GM18951 (cell line): ENCODE data around the gene SLC22A6.

Experiments used
- POLR2A ChIP-seq: IDR thresholded peaks from 4 replicates; pipeline ENCODE4 v1.6.1; 2011; ENCODE audit warnings: mild to moderate bottlenecking; ENCODE audit not compliant: insufficient read length, insufficient read depth; ENCODE audit errors: extremely low read depth
- in situ Hi-C: fragments of 300-500 bp; cut with MboI; formaldehyde crosslinking; loops from one replicate; pipeline ENCODE4 v1.12.0; 2022; ENCODE audit warnings: low sequenced_read_pairs, mixed read lengths, inconsistent platforms; ENCODE audit not compliant: unreplicated experiment

SLC22A6 gene

DNA sequence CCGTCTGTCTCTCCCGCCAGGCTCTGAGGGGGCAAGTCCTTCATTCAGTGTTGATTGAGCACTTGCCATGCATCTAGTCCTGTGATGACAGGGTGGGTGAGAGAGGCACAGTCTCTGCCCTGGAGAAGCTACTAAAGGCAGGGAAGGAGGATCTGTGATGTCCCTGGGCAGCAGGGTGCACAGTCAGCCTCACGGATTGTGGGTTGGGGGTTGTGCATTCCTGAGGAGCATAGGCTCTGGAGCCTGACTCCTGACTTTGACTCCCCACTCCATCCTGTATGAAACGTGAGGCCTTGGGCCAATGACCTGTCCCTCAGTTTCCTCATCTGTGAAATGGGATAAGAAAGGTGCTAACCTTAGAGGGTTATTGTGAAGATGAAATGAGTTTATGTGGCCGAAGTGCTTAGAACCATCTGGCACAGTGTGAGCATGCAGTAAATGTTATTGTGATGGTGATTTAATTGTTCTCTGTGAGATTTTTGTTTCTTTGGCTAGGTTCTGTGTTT, 26.2 kb upstream of the SLC22A6 start:
- in situ Hi-C loops = no loop called here
- TF ChIP-seq POLR2A = no peak

- in situ Hi-C loops = no loop called here
- no peak for TF ChIP-seq POLR2A
Measured at GRCh38 chr11:63007920-63008319, 23.2 kb upstream of the SLC22A6 start.

DNA sequence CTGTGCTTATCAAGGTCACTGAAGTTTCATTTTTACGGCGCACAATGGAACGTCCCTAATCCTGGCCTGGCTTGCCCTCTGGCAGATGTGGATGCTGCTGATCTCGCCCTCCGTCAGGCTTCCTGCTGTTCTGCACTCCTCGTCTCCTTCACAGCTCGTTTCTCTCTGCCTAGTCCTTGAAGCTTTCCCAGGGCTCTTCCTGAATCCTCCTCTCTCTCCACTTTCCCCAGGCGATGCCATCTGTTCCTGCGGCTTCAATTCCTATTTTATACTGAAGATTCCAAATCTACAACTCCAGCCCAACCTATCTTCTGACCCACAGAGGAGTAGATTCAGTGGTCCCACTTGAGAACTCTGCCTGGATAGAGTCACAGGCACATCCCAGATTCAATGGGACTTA, 16.7 kb upstream of the SLC22A6 start:
- in situ Hi-C loops = no loop called here
- TF ChIP-seq POLR2A = no peak

DNA sequence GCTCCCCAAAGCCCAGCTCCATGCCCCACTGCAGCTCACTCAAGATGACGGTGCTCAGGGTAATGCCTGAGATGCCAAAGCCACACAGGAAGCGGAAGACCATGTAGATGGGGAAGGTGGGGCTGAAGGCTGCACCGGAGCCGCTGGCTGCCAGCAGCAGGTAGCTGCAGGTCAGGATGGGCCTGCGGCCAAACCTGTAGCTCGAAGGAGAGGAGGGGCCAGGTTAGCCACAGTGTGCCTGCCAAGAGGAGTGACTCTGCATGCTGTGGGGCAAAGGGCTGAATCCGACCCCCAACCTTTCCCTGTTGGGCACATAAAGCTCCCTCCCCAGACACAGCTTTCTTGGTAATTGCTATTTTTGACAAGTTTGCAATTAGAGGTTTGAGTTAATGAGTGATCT, 14.9 kb upstream of the SLC22A6 start:
- no peak for TF ChIP-seq POLR2A
- in situ Hi-C loops = no loop called here

DNA sequence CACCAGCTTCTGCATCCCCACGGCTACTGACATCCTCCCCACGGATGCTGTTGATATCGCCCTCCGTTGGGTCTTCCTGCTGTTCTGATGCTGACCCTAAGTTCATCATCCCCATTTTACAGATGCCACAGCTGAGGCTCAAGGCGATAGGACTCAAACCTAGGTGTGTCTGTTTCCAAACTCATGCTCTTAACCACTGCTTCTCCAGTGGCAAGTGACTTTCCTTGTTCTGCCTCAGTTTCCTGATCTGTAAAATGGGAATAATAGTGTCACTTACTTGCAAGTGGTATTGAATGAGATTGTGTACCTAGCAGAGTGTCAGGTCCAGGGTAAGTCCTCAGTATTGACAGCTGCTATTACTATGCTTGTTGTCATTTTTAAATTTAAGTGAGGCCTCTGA, 14.4 kb upstream of the SLC22A6 start:
- TF ChIP-seq POLR2A = no peak
- in situ Hi-C loops = no loop called here

GRCh38 chr11:62996271-62996670, 11.5 kb upstream of the SLC22A6 start:
- no peak for TF ChIP-seq POLR2A
- in situ Hi-C loops = no loop called here

DNA sequence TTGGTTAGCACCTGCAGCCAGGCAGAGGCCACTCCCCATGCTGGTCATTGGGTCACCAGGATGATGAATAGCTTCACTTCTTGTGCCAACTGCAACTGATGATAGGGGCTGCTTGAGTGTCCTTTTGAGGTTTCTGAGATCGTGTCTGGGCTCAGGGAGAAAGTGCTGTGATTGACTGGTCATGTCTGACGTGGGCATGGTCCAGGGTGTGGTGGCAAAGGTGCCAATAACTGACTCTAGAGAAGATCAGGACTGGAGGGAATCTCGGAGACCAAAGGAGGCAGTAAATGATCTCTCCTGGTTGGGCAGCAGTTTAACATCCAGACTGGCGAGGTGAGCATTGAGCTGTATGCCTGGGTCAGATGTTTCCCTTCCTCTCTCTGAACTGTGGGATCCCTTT, 10.0 kb upstream of the SLC22A6 start:
- TF ChIP-seq POLR2A = no peak
- in situ Hi-C loops = no loop called here

GRCh38 chr11:62988276-62988675, 3.5 kb upstream of the SLC22A6 start:
- TF ChIP-seq POLR2A = no peak
- in situ Hi-C loops = no loop called here

DNA sequence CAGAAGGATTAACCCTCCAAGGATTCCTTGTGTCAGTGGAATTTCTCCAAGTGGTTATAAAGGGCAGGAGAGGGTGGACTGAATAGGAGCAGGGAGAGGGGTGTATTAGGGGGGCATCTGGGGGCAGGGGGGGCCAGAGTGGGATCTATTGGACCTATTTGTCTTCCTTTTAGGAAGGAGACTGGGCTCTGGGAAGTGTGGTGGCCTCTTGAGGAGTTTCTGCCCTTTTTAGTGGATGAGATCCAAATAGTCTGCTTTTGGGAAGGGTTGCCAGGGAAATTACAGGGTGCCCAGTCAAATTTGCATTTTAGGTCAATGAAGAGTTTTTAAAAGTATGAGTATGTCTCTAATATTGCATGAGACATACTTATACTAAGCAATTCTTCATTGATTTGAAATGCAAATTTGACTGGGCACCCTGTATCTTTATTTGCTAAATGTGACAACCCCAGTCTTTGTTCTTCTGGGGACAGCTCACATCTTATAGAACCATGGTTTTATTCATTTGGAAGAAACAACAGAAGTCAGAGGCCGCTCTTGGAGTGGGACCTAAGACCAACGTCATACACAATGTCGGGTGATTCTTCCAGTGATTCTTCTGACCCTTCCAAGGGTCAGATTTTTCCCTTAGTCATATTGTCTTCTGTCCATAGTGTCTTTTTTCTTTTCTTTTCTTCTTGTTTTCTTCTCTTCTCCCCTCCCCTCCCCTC, 429 bp upstream of the SLC22A6 start:
- in situ Hi-C loops = no loop called here
- no peak for TF ChIP-seq POLR2A

DNA sequence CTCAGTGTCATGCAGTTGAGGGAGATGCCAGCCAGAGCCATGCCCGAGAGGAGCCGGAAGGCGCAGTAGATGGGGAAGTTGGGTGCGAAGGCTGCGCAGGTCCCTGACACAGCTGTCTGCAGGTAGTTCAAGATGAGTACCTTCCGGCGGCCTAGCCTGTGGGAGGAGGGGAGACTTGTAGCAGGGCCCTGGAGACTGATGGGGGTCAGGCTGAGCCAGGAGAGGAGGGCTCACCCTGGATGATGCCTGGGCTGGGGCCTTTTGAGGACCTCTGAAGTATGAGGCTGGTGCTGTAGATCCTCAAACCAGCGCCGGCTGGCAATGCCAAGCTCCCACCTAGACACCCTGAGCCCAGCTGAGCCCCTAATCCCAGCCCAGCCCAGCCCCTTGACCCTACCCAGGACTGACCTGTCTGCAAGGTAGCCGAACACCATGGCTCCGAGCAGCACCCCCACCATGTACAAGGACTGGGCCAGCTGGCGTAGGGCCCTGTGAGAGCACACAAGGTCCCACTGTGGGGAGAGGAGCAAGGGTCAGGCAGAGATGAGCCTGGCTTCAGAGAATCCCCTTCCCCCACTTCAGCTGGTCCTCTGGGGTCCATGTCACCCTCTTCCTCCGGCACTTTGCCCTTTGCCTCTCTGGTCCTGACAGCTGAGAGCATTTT, 1.1 kb downstream of the SLC22A6 start:
- TF ChIP-seq POLR2A = no peak
- in situ Hi-C loops = no loop called here

DNA sequence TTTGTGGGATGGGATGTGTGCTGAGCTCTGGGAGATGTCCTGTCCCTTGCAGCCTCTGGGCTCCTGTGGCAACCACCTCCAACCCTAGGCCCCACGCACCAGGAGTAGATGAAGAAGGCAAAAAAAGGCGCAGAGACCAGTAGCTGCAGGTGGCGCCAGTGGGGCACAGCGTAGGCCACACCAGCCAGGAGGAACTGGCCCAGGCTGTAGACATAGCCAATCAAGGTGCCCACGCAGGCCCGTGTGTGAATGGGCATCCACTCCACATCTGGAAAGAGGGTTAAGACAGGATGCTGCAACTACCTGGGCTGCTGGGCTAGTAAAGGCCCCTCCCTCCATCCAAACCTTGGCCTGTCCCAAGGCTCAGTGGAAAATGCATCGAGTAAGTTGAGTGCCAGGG, 3.0 kb downstream of the SLC22A6 start:
- TF ChIP-seq POLR2A = no peak
- in situ Hi-C loops = no loop called here

DNA sequence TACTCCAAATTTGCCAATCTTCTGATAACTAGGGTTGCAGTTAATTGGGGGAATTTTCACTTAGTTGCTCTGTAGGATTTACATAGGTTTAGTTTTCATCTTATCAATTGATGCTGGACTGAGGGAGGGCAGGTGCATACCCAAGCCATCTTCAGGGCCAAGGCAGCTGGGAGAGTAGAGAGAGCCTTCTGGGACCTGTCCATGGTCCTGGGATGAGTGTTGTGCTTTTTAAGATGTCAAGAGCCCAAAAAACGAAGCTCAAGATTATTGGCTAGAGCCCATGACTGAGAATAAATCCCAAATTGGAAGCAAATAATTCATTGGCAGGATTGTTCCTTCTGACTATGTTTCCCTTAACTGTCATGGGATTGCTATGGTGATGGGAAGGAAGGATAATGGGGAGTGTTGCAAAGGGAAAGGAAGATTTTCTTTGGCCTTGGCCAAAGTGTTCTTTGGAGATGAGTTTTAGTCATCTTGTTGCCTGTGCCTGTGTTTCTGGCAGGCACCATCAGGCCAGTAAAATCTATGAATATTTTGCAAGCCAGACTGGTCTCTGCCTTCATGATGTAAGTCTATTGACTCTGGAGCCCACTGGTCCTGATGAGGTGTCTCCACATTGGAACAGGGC, 4.5 kb downstream of the SLC22A6 start:
- in situ Hi-C loops = no loop called here
- TF ChIP-seq POLR2A = no peak

DNA sequence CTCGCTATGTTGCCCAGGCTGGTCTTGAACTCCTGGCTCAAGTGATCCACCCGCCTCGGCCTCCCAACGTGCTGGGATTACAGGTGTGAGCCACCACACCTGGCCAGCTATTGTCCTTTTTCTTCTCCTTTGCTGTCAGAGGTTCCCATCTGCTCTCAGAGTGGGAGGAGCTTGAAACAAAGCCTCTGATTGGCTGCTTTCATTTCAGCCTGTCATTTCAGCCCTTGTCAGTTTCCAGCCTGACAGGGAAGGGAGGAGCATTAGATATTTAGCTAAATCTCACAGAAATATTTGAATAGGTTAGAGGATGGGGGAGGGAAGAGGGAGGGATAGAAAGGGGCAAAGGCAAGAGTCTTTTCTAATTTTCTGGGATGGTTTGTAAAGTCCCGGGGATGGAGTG, 8.7 kb downstream of the SLC22A6 start:
- in situ Hi-C loops = no loop called here
- TF ChIP-seq POLR2A = no peak
